Measurements from ENCODE around the gene FBXO27. TPM values are rescaled to one million over a fixed set of nuclear protein-coding genes. Genes with fewer than 3 reads are reported as not detected.

The FBXO27 gene
- total and polyA plus RNA-seq, 2 of the 8 experiments (the other 6 are each of a cell fraction or from before 2014, with no cell fraction given): 10.9 to 25.5 TPM

DNA sequence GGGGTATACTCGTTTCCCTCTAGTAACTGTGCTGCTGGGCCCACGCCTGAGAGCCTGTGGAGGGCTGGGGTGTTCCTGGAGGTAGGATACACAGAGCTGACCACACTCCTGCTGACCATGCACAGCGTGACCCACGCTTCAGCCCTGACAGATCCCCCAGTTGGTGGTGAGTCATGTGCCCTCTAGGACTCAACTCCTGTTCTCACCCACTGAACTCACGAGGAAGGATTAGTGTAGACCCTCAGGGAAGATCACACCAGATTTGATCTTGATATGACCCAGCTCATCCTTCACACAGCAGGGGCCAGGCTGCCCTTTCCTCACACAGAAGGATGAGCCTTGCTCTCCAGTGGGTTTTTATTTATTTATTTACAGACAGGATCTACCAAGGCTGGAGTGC is 38.5 kb upstream of the FBXO27 start:
- H2BK12ac ChIP-seq (ENCODE audit: low read depth, low read length): no peak overlapping the region
- no peak overlapping the region for H2BK15ac ChIP-seq (ENCODE audit: low read length)
- H4K5ac ChIP-seq (ENCODE audit: insufficient read length, low read depth, low read length): no peak overlapping the region
- H3K4ac ChIP-seq (replicated peaks; ENCODE audit: insufficient read length, low read depth, low read length): no peak overlapping the region
- H3K79me2 ChIP-seq (ENCODE audit: control insufficient read depth in 1 of 2, insufficient read depth in 2 of 2, low read length in 2 of 2): no peaks in the 10 kb centered on the region
- no peak overlapping the region for H3K14ac ChIP-seq (ENCODE audit: insufficient read length)
- no peak overlapping the region for H3K56ac ChIP-seq (replicated peaks; ENCODE audit: insufficient read length, low read depth, low read length)
- H3K18ac ChIP-seq (ENCODE audit: extremely low read depth, low read length): no peak overlapping the region
- H2BK20ac ChIP-seq (ENCODE audit: low read length): no peak overlapping the region
- no peak overlapping the region for H3K27ac ChIP-seq (ENCODE audit: low read depth, low read length)
- TF ChIP-seq TAF1 (IDR thresholded peaks at IDR 0.05; ENCODE audit: low read depth, low read length) (no peak), EGR1 (IDR thresholded peaks at IDR 0.05; ENCODE audit: borderline replicate concordance, low read depth, low read length) (no peak), TAF7 (optimal IDR thresholded peaks at IDR 0.05; ENCODE audit: borderline replicate concordance, low read depth, low read length) (no peak), CBX8 (IDR thresholded peaks at IDR 0.05; ENCODE audit: borderline replicate concordance, low read depth, low read length) (no peak), SP1 (IDR thresholded peaks at IDR 0.05; ENCODE audit: low read depth, low read length) (no peak), CEBPB (IDR thresholded peaks at IDR 0.05; ENCODE audit: low read depth, low read length) (no peak)
- WGBS, 2 experiments (ENCODE audit: extremely low coverage in 1 of 2, insufficient coverage in 1 of 2, insufficient read length in 1 of 2, insufficient replicate concordance in 2 of 2, low coverage in 1 of 2, low lambda C conversion rate in 2 of 2, missing lambda C conversion rate in 1 of 2): 79% methylated on average over 5 of the region's 5 CpGs; no CpG with 5 or more reads in 1 of the 2 experiments
- H3K27me3 ChIP-seq (replicated peaks in 1 of 4; ENCODE audit: control insufficient read depth in 3 of 4, extremely low read depth in 1 of 4, insufficient read depth in 3 of 4, low read length in 3 of 4): no peaks in the 10 kb centered on the region
- no peak overlapping the region for H3K4me3 ChIP-seq (ENCODE audit: extremely low read depth in 1 of 4, insufficient read depth in 2 of 4, low read depth in 3 of 4, low read length in 4 of 4)
- ChIA-PET POLR2A (ENCODE audit: partially characterized antibody) (interaction anchor here (1.5 kb wide), 1 partner anchor 10 kb away, joined by 5 read pairs; no protein-coding TSS in a partner anchor), CTCF (ENCODE audit: partially characterized antibody) (interaction anchor here (1.0 to 1.2 kb wide), 2 partner anchors 20 to 109 kb away, joined by 3 read pairs; no protein-coding TSS in a partner anchor)
- H2AFZ ChIP-seq (ENCODE audit: low read length): no peak overlapping the region
- H3K4me2 ChIP-seq (ENCODE audit: insufficient read depth in 1 of 2, low read depth in 2 of 2, low read length in 2 of 2): no peak overlapping the region
- no peaks in the 10 kb centered on the region for H3K79me1 ChIP-seq (ENCODE audit: low read depth, low read length)
- no peak overlapping the region for H2BK120ac ChIP-seq (replicated peaks; ENCODE audit: low read depth, low read length)
- H3K9me3 ChIP-seq (ENCODE audit: insufficient read depth in 2 of 2, low read depth in 1 of 2, low read length in 1 of 2): no peaks in the 10 kb centered on the region
- DNase-seq (ENCODE audit: low read depth in 1 of 2, low spot score in 2 of 2): no peak
- no peaks in the 10 kb centered on the region for H4K20me1 ChIP-seq (replicated peaks in 1 of 2; ENCODE audit: control insufficient read depth in 1 of 2, insufficient read depth in 2 of 2, low read length in 2 of 2)
- H4K91ac ChIP-seq (replicated peaks; ENCODE audit: insufficient read length, low read length): no peak overlapping the region
- FAIRE-seq: no peak
- no peak overlapping the region for H3K23ac ChIP-seq (ENCODE audit: insufficient read length)
- H3K23me2 ChIP-seq (ENCODE audit: low read depth, low read length): no peaks in the 10 kb centered on the region
- no peaks in the 10 kb centered on the region for H3K36me3 ChIP-seq (ENCODE audit: control insufficient read depth in 2 of 4, insufficient read depth in 4 of 4, low read length in 3 of 4)
- H3K9ac ChIP-seq (replicated peaks in 1 of 4; ENCODE audit: extremely low read depth in 1 of 4, low read depth in 3 of 4, low read length in 3 of 4): no peak overlapping the region
- no peak overlapping the region for H2AK5ac ChIP-seq (ENCODE audit: low read depth, low read length)
- no peaks in the 10 kb centered on the region for H3K4me1 ChIP-seq (replicated peaks in 1 of 4; ENCODE audit: control insufficient read depth in 3 of 4, insufficient read depth in 4 of 4, low read length in 3 of 4)
- no peak overlapping the region for H2BK5ac ChIP-seq (ENCODE audit: low read depth, low read length)
- no peak overlapping the region; the same call in 1 of the 2 replicates for H4K8ac ChIP-seq (ENCODE audit: extremely low read depth, insufficient read depth, low read length)

Measured in H1 (cell line).